Measurements from ENCODE around the gene ZSCAN31.
"Not testable (repeated sequence)": the region's sequence is repeated elsewhere in the genome, so short reads cannot be mapped to it uniquely, and the experiment has no call there.

Gene ZSCAN31

DNA sequence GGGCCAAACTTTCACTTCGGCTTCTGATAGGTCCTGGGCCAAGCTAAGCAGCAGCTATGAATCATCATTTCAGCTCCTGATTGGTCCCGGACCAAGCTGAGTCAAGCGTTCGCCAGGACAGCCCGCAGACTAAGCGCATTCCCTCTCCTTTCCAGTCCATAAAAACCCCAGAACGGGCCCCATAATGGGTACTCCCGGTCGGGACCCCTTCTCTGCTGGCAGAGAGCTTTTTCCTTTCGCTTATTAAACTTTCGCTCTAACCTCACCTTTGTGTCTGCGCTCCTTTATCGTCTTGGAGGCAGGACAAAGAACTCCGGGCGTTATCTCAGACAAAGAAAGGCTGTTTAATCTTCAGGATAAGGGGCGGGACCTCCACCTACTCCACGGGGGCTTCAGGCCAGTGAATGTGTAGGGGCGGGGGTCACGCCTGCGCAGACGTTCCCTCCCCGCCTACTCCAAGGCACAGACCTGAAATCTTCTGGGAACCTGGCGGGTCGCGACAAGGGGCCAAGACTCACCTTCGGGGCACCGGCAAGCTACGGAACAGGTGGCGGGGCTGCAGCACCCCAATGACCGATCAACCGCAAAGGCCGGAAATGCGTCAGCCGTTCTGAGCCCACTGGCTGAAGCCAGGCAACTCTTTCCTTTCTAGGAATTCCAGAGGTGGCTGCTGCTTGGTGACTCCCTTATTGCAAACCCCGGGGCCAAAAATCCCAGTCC, at the start of gene ZSCAN31:
Gene ZSCAN31, minus strand, starts transcription at position 585 of the 720 bp plus-strand sequence. CDS start 6,465 bp downstream, outside the sequence.
- DNase-seq, result peak; percentile 77 to 81

DNA sequence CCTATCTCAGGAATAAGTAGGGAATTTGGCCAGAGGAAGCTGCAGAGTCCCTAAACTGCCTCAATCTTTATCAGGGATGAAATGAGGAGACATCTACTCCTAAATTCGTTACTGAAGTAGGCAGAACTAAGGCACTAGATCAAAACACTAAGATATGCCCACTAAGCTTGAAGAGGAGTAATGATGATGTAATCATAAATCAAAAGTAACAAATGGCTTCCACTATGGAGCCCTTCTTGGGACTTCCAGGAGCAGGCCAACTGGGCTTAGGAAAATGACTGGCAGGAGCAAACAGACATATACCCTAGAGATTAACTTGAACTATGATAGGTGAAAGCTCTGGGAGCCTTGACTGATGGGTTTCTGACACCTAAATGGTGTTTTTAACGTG, 48.2 kb upstream of the ZSCAN31 start:
- no peak for DNase-seq

DNA sequence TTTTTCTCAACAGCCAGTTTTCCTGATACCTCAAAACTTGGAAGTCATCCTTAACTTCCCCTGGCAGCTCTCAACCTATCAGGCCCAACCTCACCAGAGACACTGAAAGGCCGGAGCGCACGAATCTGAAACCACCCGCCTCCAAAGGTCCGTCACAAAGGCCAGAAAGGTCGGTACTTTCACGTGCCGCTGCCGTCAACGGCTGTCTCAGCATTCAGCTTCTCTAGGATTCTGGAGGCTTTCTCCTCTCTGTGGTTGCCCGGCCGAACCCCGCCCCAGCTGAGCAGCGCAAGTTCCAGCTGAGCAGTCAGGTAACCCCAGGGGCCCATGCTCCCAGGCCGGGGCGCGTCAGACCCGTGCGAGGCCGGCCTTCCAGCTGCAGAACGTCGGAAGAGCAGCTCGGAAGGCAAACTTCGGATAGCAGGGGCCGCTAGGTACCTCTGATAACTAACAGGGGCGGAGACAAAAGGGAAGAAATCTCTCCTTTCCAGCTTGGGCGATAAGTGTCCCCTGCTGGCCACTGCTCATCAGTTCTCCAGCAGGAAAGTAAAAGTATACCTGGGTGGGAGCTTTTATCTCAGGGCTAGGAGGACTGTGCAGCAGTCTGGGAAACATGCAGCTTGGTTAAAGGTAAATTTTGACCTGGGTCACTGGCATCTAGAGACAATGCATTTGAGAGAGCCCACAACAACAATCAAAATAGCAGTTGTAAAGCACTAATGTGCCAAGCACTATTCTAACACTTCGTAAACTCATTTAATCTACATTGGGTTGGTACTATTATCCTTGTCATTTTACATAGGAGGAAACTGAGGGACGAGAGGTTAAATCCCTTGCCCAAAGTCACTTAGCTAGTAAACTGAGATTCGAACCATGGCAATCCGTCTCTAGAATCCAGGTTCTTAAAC, 47.5 kb upstream of the ZSCAN31 start:
- peak; percentile 48 to 62 for DNase-seq

- DNase-seq, result no peak
Observed at GRCh38 chr6:28380381-28380780, 44.4 kb upstream of the ZSCAN31 start.

DNA sequence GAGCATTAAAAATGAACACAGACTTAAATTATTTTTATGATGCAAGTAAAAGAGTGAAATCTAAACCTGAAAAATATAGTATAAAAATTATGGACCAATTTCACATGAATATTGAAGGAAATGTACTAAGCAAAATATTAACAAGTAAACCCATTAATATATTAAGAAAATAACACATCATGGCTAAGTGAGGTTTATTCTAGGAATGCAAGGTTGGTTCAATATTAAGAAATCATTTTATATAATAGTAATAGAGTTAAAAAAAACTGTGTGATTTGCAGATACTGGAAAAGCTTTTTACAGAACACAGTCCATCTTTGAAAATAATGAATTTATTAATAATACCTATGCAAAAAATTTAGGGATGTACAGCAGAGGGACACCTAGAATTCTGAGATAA, 42.7 kb upstream of the ZSCAN31 start:
- no peak for DNase-seq

GRCh38 chr6:28377879-28378278, 41.9 kb upstream of the ZSCAN31 start:
- no peak for DNase-seq

DNA sequence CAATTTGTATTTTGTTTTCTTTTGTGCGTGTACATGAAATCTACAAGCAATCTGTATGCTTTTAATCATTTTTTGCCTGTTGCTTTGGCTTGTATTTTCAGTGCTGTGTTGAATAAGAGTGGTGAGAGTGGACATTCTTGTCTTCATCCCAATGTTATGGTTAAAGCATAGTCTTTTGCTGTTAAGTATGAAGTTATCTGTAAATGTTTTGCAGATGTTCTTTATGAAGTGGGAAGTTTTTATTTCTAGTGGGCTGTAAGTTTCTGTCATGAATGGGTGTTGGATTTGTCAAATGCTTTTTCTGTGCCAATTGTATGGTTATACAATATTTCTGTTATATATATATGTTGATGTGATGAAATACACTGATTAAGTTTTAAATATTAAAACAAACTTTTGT, 38.0 kb upstream of the ZSCAN31 start:
- no peak for DNase-seq

GRCh38 chr6:28371706-28372451, 35.9 kb upstream of the ZSCAN31 start:
- DNase-seq, result no peak

- no peak for DNase-seq
Observed at GRCh38 chr6:28371280-28371679, 35.3 kb upstream of the ZSCAN31 start.

DNA sequence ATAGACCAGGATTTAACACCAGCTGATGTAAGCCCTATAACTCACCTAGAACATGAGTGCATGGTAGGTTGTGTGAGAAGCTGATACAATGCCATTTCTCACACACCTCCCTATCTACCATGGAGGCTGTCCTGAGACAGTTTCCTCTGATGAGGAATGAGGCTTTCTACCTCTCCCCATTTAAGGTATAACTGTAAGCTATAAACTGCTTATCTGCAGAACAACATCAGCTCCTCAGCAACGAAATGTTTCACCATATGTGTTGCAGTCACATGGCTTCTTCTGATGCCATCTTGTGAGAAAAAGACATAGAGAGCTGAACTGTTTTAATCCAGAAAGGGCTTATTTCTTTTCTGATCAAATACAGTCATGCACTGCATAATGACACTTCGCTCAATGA, 34.5 kb upstream of the ZSCAN31 start:
- no peak for DNase-seq

DNA sequence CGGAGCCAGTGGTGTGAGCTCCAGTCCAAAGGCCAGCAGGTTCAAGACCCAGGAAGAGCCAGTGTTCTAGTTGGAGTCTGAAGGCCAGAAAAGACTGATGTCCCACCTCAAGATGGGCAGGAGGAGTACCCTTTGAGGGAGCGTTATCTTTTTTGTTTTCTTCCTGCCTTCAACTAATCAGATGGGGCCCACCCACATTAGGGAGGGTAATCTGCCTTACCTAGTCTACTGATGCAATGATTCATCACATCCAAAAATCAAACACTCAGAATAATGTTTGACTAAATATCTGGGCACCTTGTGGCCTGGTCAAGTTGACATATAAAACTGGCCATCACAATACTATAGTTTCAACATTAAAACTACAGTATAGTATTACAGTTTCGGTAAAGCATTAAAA, 33.5 kb upstream of the ZSCAN31 start:
- no peak for DNase-seq

GRCh38 chr6:28368522-28368921, 32.6 kb upstream of the ZSCAN31 start:
- no peak for DNase-seq

DNA sequence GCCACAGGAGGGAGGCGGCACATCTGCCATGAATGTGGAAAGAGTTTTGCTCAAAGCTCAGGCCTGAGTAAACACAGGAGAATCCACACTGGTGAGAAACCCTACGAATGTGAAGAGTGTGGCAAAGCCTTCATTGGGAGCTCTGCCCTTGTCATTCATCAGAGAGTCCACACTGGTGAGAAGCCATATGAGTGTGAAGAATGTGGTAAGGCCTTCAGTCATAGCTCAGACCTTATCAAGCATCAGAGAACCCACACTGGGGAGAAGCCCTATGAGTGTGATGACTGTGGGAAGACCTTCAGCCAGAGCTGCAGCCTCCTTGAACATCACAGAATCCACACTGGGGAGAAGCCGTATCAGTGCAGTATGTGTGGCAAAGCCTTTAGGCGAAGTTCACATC, 29.6 kb upstream of the ZSCAN31 start:
- not testable (repeated sequence) for DNase-seq

DNA sequence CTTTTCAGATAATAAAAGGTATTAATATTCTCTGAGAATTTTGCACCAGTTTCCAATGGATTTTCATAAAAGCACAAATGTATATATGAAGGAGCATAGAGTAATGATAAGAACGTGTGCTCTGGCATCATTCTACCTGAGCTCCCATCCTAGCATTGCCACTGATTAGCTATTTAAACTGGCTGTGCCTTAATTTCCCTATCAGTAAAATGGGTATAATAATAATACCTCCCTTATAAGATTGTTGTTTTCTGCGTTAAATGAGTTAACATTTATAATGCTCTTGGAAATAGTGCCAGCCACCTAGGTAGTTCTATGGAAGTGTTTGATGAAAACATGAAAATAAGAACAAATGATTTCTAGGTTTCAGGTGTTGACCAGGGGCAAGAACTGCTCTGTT, 25.0 kb upstream of the ZSCAN31 start:
- no peak for DNase-seq

DNA sequence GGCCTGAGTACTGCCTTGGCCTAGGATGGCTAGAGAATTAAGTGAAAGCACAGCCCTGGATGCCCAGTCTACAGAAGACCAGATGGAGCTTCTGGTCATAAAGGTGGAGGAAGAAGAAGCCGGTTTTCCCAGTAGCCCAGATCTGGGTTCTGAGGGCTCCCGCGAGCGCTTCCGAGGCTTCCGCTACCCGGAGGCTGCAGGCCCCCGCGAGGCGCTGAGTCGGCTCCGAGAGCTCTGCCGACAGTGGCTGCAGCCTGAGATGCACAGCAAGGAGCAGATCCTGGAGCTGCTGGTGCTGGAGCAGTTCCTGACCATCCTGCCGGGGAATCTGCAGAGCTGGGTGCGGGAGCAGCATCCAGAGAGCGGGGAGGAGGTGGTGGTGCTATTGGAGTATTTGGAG, 23.6 kb upstream of the ZSCAN31 start:
- not testable (repeated sequence) for DNase-seq

GRCh38 chr6:28357036-28357435, 21.1 kb upstream of the ZSCAN31 start:
- no peak for DNase-seq

DNA sequence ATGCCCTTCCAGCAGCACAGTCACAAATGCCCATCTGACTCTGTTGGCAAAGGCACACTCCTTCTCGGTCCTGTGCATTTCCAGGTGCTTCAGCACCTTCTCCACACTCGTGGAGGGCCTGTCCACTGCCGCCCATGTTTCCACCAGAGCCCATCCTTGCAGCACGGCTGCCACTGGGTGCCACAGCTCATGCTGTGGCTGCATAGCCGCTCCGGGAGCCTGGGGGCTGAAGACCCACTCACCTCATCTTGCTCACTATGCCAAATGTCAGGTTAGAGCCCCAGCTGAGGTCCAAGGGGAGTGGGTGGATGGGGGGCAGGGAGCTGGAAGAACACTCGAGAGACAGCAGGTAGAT, 20.7 kb upstream of the ZSCAN31 start:
- DNase-seq, result no peak

DNA sequence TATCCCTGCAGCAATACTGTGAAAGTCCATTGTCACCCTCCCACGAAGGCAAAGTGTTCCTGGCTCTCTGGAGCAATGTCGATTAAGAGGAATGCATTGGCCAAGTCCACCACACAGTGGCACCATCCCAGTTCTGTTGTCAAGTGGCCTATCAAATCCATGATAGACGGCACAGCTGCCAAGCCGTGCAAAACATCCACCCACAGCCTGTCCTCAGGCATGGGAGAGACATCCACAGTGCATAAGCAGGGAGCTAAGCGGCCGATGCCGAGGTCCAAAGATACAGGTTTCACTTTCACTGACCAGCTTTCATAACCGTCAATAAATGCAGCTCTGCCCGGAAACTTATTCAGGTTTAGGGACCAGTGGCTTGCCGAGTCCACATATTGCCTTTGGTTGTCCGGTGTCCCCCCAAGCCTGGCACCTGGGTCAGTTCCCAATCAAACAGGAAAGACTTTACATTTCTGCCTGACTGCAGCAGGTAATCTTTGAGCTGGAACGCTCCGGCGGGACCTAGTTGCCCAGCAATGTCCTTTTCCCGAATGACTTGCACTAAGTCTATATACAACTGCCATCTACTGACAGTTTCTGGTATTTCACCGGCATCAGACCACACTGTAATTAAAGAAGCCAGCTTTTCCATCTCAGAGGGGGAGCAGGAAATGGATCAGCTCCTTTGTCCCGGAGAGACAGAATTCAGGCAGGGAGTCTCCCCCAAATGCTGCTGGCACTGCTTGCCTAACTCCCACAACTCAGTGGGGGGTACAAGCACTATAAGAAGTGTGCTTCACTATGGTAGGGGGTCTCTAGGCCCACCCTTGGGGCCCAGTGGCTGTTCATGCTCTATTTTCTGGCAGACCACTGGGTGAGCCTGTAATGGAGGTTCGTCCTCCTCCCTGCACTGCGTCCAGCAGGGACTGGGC, 20.1 kb upstream of the ZSCAN31 start:
- peak; percentile 63 to 70 for DNase-seq

- DNase-seq, result no peak
Observed at GRCh38 chr6:28354688-28355554, 19.0 kb upstream of the ZSCAN31 start.

DNA sequence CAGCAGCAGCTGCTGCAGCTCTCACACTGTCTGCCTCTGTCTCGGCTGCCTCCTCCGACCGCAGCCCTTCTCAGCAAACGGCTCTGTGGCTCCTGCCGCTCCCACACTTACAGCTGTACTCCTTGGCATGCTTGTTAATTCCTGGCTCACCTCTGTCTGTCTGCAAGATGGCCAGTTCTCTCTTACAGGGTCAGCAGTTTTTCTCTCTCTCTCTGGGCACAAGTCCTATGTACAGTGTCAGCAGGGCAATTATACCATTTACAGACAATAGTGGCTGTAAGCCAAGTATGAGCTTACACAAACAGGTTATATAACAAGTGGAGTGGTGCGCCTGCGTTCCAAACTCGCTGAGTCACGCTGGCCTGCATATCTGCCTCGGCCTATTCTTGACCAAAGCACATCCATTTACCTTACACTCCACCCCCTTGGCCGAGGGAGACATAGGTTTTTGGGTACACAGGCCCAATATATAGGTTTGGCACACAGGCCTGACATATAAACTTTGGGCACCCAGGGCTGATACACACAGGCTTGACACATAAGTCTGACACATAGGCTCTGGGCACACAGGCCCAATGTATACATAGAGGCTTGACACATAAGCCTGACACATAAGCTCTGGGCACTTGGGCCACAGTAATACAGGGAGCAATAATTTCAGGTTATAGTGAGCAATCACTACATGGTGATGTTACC, 18.2 kb upstream of the ZSCAN31 start:
- no peak for DNase-seq

GRCh38 chr6:28353356-28353755, 17.4 kb upstream of the ZSCAN31 start:
- DNase-seq, result no peak
